DND-41 (cell line): Measurements from ENCODE around the gene FRMPD3.

Experiments used
- ATAC-seq: fragments of 200-7000 bp; cut with Tn5 transposase; 3 replicates; pipeline ENCODE4 v1.9.1; 2021; ENCODE audit warnings: low read depth; ENCODE audit not compliant: insufficient read depth
- DNase-seq: peaks from one replicate; pipeline ENCODE4 v3.0.0-alpha.2; 2020
- H2AFZ ChIP-seq: 2 replicates; pipeline ENCODE4 v1.6.0; 2012; ENCODE audit warnings: low read depth, low read length
- H3K27ac ChIP-seq: 2 replicates; pipeline ENCODE4 v1.5.1; 2012; ENCODE audit warnings: low read length, inconsistent platforms
- H3K27me3 ChIP-seq: fragments of 200-600 bp; sonication (generic); 2 replicates; pipeline ENCODE4 v1.6.0; 2012; ENCODE audit warnings: low read length, mild to moderate bottlenecking, inconsistent platforms; ENCODE audit not compliant: insufficient read depth, poor library complexity
- H3K36me3 ChIP-seq: 2 replicates; pipeline ENCODE4 v1.5.1; 2012; ENCODE audit warnings: low read length, inconsistent platforms; ENCODE audit not compliant: insufficient read depth
- H3K4me1 ChIP-seq: 2 replicates; pipeline ENCODE4 v1.5.1; 2012; ENCODE audit warnings: mild to moderate bottlenecking, low read length; ENCODE audit not compliant: insufficient read depth
- H3K4me2 ChIP-seq: 2 replicates; pipeline ENCODE4 v1.6.0; 2012; ENCODE audit warnings: mild to moderate bottlenecking, moderate library complexity, low read length, inconsistent platforms; ENCODE audit not compliant: insufficient read depth
- H3K4me3 ChIP-seq, 2 experiments: fragments of 200-600 bp in 1 of 2; shearing (Covaris generic) in 1 of 2; 2 replicates each; pipeline ENCODE4 v1.5.1; 2012 to 2016; ENCODE audit warnings: inconsistent platforms in 2 of 2, low read length in 2 of 2, mild to moderate bottlenecking in 2 of 2, low read depth in 1 of 2, moderate library complexity in 1 of 2
- H3K79me2 ChIP-seq: 2 replicates; pipeline ENCODE4 v1.6.0; 2012; ENCODE audit warnings: low read length, inconsistent platforms; ENCODE audit not compliant: insufficient read depth
- H3K9ac ChIP-seq: 2 replicates; pipeline ENCODE4 v1.6.0; 2012; ENCODE audit warnings: low read depth, mild to moderate bottlenecking, inconsistent platforms, low read length, moderate library complexity
- H3K9me3 ChIP-seq: 2 replicates; pipeline ENCODE4 v1.5.1; 2012; ENCODE audit warnings: low read length, moderate library complexity, mild to moderate bottlenecking, inconsistent platforms; ENCODE audit not compliant: insufficient read depth, severe bottlenecking
- H4K20me1 ChIP-seq: 2 replicates; pipeline ENCODE4 v1.6.0; 2012; ENCODE audit warnings: low read length; ENCODE audit not compliant: insufficient read depth
- CTCF ChIP-seq: IDR thresholded peaks from 2 replicates; pipeline ENCODE4 v1.5.1; 2012; ENCODE audit warnings: borderline replicate concordance, low read length, moderate library complexity, mild to moderate bottlenecking; ENCODE audit not compliant: poor library complexity, severe bottlenecking; ENCODE audit errors: extremely low read depth
- EZH2 ChIP-seq: IDR thresholded peaks from 3 replicates; pipeline ENCODE4 v1.6.1; 2012; ENCODE audit warnings: borderline replicate concordance, low read depth, mild to moderate bottlenecking, moderate library complexity, low read length, inconsistent platforms; ENCODE audit not compliant: severe bottlenecking

Gene FRMPD3

DNA sequence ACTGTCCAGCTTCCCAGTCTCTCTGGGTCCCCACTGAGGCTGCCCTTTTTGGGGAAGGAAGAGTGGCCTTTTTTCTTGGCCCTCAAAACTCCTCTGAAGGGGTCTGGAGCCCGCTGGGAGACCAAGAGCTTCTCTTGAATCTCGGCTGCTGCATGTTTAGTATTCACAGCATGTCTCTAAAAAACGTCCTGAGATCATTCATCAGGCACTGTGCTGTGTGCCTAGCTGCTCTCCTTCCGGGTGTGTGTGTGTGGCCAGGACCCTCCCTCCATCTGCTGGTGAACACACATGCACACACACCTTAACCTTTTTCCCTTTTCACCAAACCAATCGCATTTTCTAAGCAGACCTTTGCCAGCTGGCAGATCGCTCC is 841 bp upstream of the FRMPD3 start:
- Histone ChIP-seq H3K4me3 (no peak overlapping the region), H3K4me1 (no peaks in the 10 kb centered on the region), H3K9ac (no peak overlapping the region), H2AFZ (no peak overlapping the region), H3K4me2 (no peak overlapping the region), H3K79me2 (no peaks in the 10 kb centered on the region), H3K27me3 (no peaks in the 10 kb centered on the region), H4K20me1 (no peaks in the 10 kb centered on the region), H3K36me3 (no peaks in the 10 kb centered on the region), H3K27ac (no peak overlapping the region), H3K9me3 (no peaks in the 10 kb centered on the region)
- DNase-seq, result no peak
- no peak for ATAC-seq
- TF ChIP-seq EZH2 (no peak), CTCF (no peak)

DNA sequence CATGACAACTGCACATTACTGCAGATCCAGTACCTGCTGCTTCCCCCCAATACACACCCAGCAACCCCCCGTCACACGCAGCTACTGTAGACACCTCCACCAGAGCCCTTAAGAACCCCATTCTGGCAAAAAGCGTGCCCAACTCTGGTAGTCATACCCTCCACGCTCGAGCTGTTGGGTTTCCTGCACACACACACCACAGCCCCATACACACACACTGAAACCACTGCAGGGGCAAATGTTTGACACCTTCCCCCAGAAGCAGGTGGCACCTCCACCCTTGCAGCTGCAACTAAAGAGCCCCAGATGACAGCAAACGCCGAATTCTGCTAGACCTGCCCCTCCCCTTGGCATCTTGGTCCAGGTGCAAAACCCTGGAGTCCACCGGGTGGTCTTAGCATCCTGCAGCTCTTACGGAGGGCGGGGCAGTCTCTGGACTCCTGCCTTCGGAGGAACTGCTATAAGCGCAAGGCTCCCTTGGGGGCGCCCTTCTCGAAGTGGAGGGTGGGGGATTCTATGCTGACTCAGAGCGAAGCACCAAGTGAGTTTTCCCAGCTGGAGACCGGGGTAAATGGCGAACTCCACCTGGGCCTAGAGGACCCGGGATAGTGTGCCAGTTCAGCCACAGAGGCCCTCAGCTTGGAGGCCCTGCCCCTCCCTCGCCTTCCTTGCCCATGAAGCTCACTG is 1.5 kb downstream of the FRMPD3 start:
- Histone ChIP-seq H3K9ac (no peak overlapping the region), H2AFZ (no peak overlapping the region), H3K9me3 (no peaks in the 10 kb centered on the region), H3K4me1 (no peaks in the 10 kb centered on the region), H3K36me3 (no peaks in the 10 kb centered on the region), H3K27ac (no peak overlapping the region), H3K79me2 (no peaks in the 10 kb centered on the region), H4K20me1 (no peaks in the 10 kb centered on the region), H3K4me3 (no peak overlapping the region), H3K4me2 (no peak overlapping the region), H3K27me3 (no peaks in the 10 kb centered on the region)
- TF ChIP-seq CTCF (no peak), EZH2 (no peak)
- DNase-seq, result no peak
- ATAC-seq, result no peak

- DNase-seq, result no peak
These were observed 2.3 kb downstream of the FRMPD3 start for GRCh38 chrX:107451731-107452130.

More at GRCh38 chrX:107451731-107452130, 2.3 kb downstream of the FRMPD3 start:
- Histone ChIP-seq H3K27me3 (no peaks in the 10 kb centered on the region), H3K27ac (no peak overlapping the region), H3K4me3 (no peak overlapping the region), H3K9ac (no peak overlapping the region), H3K9me3 (no peaks in the 10 kb centered on the region), H3K4me1 (no peaks in the 10 kb centered on the region), H3K36me3 (no peaks in the 10 kb centered on the region), H4K20me1 (no peaks in the 10 kb centered on the region), H2AFZ (no peak overlapping the region), H3K79me2 (no peaks in the 10 kb centered on the region), H3K4me2 (no peak overlapping the region)
- TF ChIP-seq EZH2 (no peak), CTCF (no peak)
- no peak for ATAC-seq
